BE2C (cell line): Measurements from ENCODE around the gene TMEM14A.

ENCODE experiments used
- DNase-seq: peaks from one replicate; pipeline ENCODE4 v3.0.0-alpha.2; 2020
- H3K27me3 ChIP-seq: fragments of 250-450 bp; sonication (Bioruptor Pico); 2 replicates; pipeline ENCODE4 v1.5.1; 2020; ENCODE audit warnings: mild to moderate bottlenecking
- H3K36me3 ChIP-seq: fragments of 250-450 bp; sonication (Bioruptor Pico); 2 replicates; pipeline ENCODE4 v1.5.1; 2020; ENCODE audit warnings: mild to moderate bottlenecking
- H3K4me1 ChIP-seq: fragments of 250-450 bp; sonication (Bioruptor Pico); 2 replicates; pipeline ENCODE4 v1.5.1; 2020
- H3K4me3 ChIP-seq: 2 replicates; pipeline ENCODE4 v1.5.1; 2011; ENCODE audit warnings: low read depth, low read length
- H3K9me3 ChIP-seq: fragments of 250-450 bp; sonication (Bioruptor Pico); 2 replicates; pipeline ENCODE4 v1.5.1; 2020
- TF ChIP-seq, protein P1 (sequence below): IDR thresholded peaks from 2 replicates; pipeline ENCODE4 v1.5.1; 2012; ENCODE audit warnings: mild to moderate bottlenecking, low read depth, low read length

Gene TMEM14A

DNA sequence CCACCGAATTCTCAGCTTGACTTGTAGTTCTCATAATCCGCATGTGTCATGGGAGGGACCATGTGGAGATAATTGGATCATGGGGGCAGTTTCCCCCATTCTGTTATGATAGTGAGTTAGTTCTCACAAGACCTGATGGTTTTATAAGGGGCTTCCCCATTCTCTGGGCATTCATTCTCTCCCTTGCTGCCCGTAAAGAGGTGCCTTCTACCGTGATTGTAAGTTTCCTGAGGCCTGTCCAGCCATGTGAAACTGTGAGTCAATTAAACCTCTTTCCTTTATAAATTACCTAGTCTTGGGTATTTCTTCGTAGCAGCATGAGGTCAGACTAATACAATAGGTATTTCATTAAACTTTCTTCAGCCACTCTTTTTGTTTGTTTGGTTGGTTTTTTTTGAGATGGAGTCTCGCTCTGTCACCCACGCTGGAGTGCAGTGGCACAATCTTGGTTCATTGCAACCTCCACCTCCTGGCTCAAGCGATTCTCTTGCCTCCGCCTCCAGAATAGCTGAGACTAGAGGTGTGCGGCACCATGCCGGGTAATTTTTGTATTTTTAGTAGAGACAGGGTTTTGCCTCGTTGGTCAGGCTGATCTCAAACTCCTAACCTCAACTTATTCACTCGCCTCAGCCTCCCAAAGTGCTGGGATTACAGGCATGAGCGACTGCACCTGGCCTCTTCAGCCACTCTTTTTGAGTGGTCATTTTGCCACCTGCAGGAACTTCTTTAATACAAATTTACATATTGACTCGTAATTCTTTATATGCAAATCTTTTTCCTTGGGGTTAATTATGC, 56.0 kb downstream of the TMEM14A start:
- TF ChIP-seq, protein P1, sequence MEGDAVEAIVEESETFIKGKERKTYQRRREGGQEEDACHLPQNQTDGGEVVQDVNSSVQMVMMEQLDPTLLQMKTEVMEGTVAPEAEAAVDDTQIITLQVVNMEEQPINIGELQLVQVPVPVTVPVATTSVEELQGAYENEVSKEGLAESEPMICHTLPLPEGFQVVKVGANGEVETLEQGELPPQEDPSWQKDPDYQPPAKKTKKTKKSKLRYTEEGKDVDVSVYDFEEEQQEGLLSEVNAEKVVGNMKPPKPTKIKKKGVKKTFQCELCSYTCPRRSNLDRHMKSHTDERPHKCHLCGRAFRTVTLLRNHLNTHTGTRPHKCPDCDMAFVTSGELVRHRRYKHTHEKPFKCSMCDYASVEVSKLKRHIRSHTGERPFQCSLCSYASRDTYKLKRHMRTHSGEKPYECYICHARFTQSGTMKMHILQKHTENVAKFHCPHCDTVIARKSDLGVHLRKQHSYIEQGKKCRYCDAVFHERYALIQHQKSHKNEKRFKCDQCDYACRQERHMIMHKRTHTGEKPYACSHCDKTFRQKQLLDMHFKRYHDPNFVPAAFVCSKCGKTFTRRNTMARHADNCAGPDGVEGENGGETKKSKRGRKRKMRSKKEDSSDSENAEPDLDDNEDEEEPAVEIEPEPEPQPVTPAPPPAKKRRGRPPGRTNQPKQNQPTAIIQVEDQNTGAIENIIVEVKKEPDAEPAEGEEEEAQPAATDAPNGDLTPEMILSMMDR: no peak
- H3K4me3 ChIP-seq: no peak overlapping the region
- DNase-seq: no peak
- no peaks in the 10 kb centered on the region for H3K36me3 ChIP-seq
- H3K4me1 ChIP-seq: no peaks in the 10 kb centered on the region
- H3K9me3 ChIP-seq: no peaks in the 10 kb centered on the region
- no peaks in the 10 kb centered on the region for H3K27me3 ChIP-seq

- Histone ChIP-seq H3K4me3 (no peak overlapping the region), H3K36me3 (no peaks in the 10 kb centered on the region), H3K27me3 (no peaks in the 10 kb centered on the region), H3K4me1 (no peaks in the 10 kb centered on the region), H3K9me3 (no peaks in the 10 kb centered on the region)
- TF ChIP-seq, protein P1: no peak
- no peak for DNase-seq
Observed at GRCh38 chr6:52727908-52728307, 57.0 kb downstream of the TMEM14A start.

DNA sequence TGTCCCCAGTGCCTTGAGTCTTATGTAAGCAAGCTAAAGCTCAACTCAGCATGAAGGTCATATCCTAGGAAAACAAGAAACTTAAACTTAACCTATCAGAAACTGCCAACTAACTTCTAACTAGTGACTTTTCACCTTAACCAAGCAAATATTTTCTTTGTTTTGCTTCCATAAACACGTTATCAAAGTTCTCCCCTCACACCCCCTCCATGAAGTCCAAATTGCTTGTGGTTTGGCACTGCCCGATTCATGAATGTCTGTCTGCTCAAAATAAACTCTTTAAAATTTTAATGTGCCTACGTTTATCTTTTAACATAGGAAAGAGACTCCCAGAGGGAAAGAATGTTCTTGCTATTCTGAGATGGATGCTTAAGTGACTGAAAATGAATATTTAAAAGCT, 57.5 kb downstream of the TMEM14A start:
- Histone ChIP-seq H3K27me3 (no peaks in the 10 kb centered on the region), H3K9me3 (no peaks in the 10 kb centered on the region), H3K4me3 (no peak overlapping the region), H3K36me3 (no peaks in the 10 kb centered on the region), H3K4me1 (no peaks in the 10 kb centered on the region)
- no peak for DNase-seq
- TF ChIP-seq, protein P1: no peak

DNA sequence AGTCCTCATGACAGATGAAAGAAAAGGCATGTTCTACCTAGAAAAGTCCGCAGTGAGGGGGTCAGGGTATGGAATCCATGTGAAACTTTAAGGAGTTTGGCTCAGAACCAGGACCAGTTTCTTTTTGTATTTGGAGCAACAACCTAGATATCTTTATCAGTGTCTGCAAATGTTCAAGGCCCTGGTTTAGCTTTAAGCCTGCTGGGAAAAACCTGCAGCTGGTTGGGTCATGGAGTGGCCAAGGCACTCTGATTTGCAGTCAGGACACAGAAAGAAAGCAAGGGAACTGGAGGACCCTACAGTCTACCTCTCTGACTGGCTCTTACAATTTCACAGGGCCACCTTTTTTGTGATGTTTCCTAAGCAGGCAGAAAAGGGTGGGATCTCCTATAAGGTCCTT, 58.7 kb downstream of the TMEM14A start:
- Histone ChIP-seq H3K27me3 (no peaks in the 10 kb centered on the region), H3K4me3 (no peak overlapping the region), H3K36me3 (no peaks in the 10 kb centered on the region), H3K9me3 (no peaks in the 10 kb centered on the region), H3K4me1 (no peaks in the 10 kb centered on the region)
- DNase-seq: no peak
- TF ChIP-seq, protein P1: no peak

- no peak for DNase-seq
- no peaks in the 10 kb centered on the region for H3K4me1 ChIP-seq
- H3K27me3 ChIP-seq: no peaks in the 10 kb centered on the region
- no peaks in the 10 kb centered on the region for H3K36me3 ChIP-seq
- H3K4me3 ChIP-seq: no peak overlapping the region
- H3K9me3 ChIP-seq: no peaks in the 10 kb centered on the region
- TF ChIP-seq, protein P1: no peak
Observed at GRCh38 chr6:52731719-52732118, 60.8 kb downstream of the TMEM14A start.

DNA sequence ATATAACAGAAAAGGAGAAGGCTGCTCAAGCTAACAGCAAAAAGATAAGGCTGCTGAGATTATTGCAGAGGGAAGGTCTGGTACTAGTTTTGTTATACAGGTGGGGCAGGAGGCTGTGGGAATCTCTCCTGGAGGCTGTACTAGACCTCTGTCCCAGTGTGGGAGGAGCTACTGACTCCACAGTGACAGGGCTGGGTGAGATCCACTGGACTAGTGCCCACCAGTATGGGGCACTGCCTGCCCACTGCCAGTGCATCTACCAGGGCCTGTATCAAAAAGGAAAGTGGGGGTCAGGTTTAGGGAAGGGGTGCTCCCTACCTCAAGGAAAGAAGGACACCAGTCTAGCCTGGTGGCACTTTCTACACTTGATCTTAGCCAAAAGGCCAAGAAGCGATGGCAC, 62.3 kb downstream of the TMEM14A start:
- Histone ChIP-seq H3K4me1 (no peaks in the 10 kb centered on the region), H3K36me3 (no peaks in the 10 kb centered on the region), H3K27me3 (no peaks in the 10 kb centered on the region), H3K9me3 (no peaks in the 10 kb centered on the region), H3K4me3 (no peak overlapping the region)
- DNase-seq: no peak
- TF ChIP-seq, protein P1: no peak
